BE2C (cell line): ENCODE measurements around the gene CDH3.

Source experiments
- DNase-seq: peaks from one replicate; pipeline ENCODE4 v3.0.0-alpha.2; 2020
- H3K27me3 ChIP-seq: fragments of 250-450 bp; sonication (Bioruptor Pico); 2 replicates; pipeline ENCODE4 v1.5.1; 2020; ENCODE audit warnings: mild to moderate bottlenecking
- H3K36me3 ChIP-seq: fragments of 250-450 bp; sonication (Bioruptor Pico); 2 replicates; pipeline ENCODE4 v1.5.1; 2020; ENCODE audit warnings: mild to moderate bottlenecking
- H3K4me1 ChIP-seq: fragments of 250-450 bp; sonication (Bioruptor Pico); 2 replicates; pipeline ENCODE4 v1.5.1; 2020
- H3K4me3 ChIP-seq: 2 replicates; pipeline ENCODE4 v1.5.1; 2011; ENCODE audit warnings: low read depth, low read length
- H3K9me3 ChIP-seq: fragments of 250-450 bp; sonication (Bioruptor Pico); 2 replicates; pipeline ENCODE4 v1.5.1; 2020
- CTCF ChIP-seq: IDR thresholded peaks from 2 replicates; pipeline ENCODE4 v1.5.1; 2012; ENCODE audit warnings: mild to moderate bottlenecking, low read depth, low read length

CDH3 gene

GRCh38 chr16:68746951-68747350 is 101.8 kb downstream of the CDH3 start:
- Histone ChIP-seq H3K9me3 (no peaks in the 10 kb centered on the region), H3K4me3 (no peak overlapping the region), H3K4me1 (no peaks in the 10 kb centered on the region), H3K36me3 (no peaks in the 10 kb centered on the region), H3K27me3 (no peaks in the 10 kb centered on the region)
- no peak for TF ChIP-seq CTCF
- no peak for DNase-seq

GRCh38 chr16:68749432-68749831 is 104.3 kb downstream of the CDH3 start:
- no peaks in the 10 kb centered on the region for H3K4me1 ChIP-seq
- no peaks in the 10 kb centered on the region for H3K36me3 ChIP-seq
- TF ChIP-seq CTCF = no peak
- H3K9me3 ChIP-seq = no peaks in the 10 kb centered on the region
- no peak overlapping the region for H3K4me3 ChIP-seq
- H3K27me3 ChIP-seq = no peaks in the 10 kb centered on the region
- DNase-seq = no peak
